Stimulated activated CD4-positive, alpha-beta T cell treated with anti-CD3 and anti-CD28 coated beads, Interleukin-4, amount 100 ng/mL, for 1 hour (primary cell): ENCODE results near the gene RHCG.
"Not testable (repeated sequence)": the region's sequence is repeated elsewhere in the genome, so short reads cannot be mapped to it uniquely, and the experiment has no call there.

ENCODE experiments used
- DNase-seq: peaks from one replicate; pipeline ENCODE4 v3.0.0-alpha.2; 2020

Gene RHCG

GRCh38 chr15:89475661-89476060 is 20.7 kb downstream of the RHCG start:
- DNase-seq, result no peak

- peak; percentile 25 for DNase-seq
Observed at GRCh38 chr15:89472785-89473256, 23.6 kb downstream of the RHCG start.

- DNase-seq, result no peak
Observed at GRCh38 chr15:89469426-89470096, 26.8 kb downstream of the RHCG start.

GRCh38 chr15:89468813-89469212 is 27.6 kb downstream of the RHCG start:
- not testable (repeated sequence) for DNase-seq

- DNase-seq, result no peak
Observed at GRCh38 chr15:89463113-89463512, 33.3 kb downstream of the RHCG start.

- DNase-seq, result no peak
Observed at GRCh38 chr15:89462198-89462912, 34.0 kb downstream of the RHCG start.

- DNase-seq, result no peak
Observed at GRCh38 chr15:89461386-89461785, 35.0 kb downstream of the RHCG start.

GRCh38 chr15:89460048-89460447 is 36.3 kb downstream of the RHCG start:
- no peak for DNase-seq

GRCh38 chr15:89459271-89460038 is 36.9 kb downstream of the RHCG start:
- no peak for DNase-seq

- no peak for DNase-seq
Observed at GRCh38 chr15:89458440-89458839, 37.9 kb downstream of the RHCG start.

GRCh38 chr15:89457086-89457485 is 39.3 kb downstream of the RHCG start:
- DNase-seq, result no peak

GRCh38 chr15:89455535-89455934 is 40.8 kb downstream of the RHCG start:
- DNase-seq, result no peak

- DNase-seq, result no peak
Observed at GRCh38 chr15:89452330-89452836, 44.0 kb downstream of the RHCG start.

- no peak for DNase-seq
Observed at GRCh38 chr15:89451846-89452245, 44.5 kb downstream of the RHCG start.

GRCh38 chr15:89450076-89451006 is 46.0 kb downstream of the RHCG start:
- no peak for DNase-seq

GRCh38 chr15:89448825-89449224 is 47.6 kb downstream of the RHCG start:
- no peak for DNase-seq

- no peak for DNase-seq
Observed at GRCh38 chr15:89447676-89448075, 48.7 kb downstream of the RHCG start.

GRCh38 chr15:89446255-89446891 is 50.0 kb downstream of the RHCG start:
- DNase-seq, result no peak

GRCh38 chr15:89445518-89445917 is 50.9 kb downstream of the RHCG start:
- DNase-seq, result no peak

GRCh38 chr15:89444241-89445225 is 51.9 kb downstream of the RHCG start:
- DNase-seq, result no peak

GRCh38 chr15:89443581-89443980 is 52.8 kb downstream of the RHCG start:
- no peak for DNase-seq
